GM12801 (cell line): ENCODE results near the gene GSN.

Experiments
- TF ChIP-seq, protein P1 (sequence below): IDR thresholded peaks from one replicate; pipeline ENCODE4 v1.5.1; 2011; ENCODE audit warnings: control low read depth; ENCODE audit not compliant: insufficient read length; ENCODE audit errors: extremely low read depth

The GSN gene

DNA sequence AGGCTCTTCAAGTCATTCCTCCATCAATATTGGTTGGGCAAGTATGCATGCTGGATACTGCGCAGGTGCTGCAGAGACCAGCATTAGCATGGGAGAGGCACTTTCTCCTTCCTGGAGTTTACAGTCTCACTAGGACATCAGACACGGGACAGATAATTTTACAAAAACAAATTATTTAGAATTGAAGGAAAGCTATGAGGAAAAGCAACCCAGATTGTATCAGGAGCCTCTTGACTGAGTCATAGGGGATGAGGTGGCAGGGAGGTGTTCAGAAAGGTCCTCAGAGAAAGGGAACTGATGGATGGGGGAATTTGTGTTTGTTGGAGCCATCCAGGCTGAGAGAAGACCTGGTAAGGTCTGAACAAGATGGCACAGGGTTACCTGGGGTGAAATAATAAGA is 41.8 kb upstream of the GSN start:
- TF ChIP-seq, protein P1, sequence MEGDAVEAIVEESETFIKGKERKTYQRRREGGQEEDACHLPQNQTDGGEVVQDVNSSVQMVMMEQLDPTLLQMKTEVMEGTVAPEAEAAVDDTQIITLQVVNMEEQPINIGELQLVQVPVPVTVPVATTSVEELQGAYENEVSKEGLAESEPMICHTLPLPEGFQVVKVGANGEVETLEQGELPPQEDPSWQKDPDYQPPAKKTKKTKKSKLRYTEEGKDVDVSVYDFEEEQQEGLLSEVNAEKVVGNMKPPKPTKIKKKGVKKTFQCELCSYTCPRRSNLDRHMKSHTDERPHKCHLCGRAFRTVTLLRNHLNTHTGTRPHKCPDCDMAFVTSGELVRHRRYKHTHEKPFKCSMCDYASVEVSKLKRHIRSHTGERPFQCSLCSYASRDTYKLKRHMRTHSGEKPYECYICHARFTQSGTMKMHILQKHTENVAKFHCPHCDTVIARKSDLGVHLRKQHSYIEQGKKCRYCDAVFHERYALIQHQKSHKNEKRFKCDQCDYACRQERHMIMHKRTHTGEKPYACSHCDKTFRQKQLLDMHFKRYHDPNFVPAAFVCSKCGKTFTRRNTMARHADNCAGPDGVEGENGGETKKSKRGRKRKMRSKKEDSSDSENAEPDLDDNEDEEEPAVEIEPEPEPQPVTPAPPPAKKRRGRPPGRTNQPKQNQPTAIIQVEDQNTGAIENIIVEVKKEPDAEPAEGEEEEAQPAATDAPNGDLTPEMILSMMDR = no peak

DNA sequence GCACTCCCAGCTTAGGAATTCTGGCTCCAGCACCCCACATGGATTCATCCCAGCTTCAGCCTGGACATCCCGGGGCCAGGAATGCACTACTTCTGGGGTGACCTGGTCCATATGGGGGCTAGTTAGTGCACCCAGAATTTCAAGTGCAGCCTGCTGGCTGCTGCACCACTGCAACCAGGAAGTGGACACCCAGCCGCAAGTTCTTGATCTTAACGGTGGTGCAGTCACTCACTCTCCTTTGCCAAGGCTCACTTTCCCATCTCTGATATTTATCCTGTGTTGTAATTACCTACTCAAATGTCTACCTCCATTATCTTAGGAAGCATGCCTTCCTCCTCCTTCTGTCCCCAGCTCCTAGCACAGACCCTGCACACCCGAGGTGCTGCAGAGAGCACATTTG is 40.1 kb upstream of the GSN start:
- TF ChIP-seq, protein P1 = no peak

DNA sequence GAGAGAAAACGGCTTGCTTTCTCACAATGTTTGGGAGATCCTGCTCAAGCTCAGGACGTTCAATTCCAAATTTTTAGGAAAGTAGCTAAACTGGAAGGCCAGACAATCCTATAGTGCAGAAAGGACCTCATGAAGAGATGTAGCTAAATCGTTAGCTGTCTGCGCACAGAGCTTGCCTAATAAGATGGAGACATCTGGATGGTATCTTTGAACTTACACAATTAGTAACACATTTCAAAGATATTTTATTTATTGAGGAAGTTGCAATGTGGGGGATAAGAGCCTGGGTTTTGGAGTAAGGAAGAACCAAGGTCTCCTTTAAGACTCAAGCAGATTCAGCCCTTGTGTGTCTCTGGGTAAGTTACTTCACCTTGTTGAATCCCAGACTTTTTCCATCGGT is 37.7 kb upstream of the GSN start:
- TF ChIP-seq, protein P1 = no peak

DNA sequence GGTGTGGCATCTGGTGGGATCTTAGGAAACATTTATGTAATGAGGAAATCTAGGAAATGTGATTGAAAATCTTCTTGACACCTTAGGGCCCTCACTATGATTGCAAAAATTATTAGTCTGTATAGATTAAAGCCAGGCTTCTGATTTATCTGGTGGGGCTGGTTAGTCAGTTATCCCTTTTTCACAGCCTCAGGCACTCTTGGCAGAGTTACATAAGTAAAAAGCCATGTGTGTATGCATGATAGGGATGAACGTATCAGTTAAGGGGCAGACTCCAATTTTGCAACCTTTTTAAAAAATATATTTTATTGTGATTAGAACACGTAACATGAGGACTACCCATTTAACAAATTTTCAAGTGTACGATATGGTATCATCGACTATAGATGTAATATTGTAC is 35.7 kb upstream of the GSN start:
- TF ChIP-seq, protein P1 = no peak

DNA sequence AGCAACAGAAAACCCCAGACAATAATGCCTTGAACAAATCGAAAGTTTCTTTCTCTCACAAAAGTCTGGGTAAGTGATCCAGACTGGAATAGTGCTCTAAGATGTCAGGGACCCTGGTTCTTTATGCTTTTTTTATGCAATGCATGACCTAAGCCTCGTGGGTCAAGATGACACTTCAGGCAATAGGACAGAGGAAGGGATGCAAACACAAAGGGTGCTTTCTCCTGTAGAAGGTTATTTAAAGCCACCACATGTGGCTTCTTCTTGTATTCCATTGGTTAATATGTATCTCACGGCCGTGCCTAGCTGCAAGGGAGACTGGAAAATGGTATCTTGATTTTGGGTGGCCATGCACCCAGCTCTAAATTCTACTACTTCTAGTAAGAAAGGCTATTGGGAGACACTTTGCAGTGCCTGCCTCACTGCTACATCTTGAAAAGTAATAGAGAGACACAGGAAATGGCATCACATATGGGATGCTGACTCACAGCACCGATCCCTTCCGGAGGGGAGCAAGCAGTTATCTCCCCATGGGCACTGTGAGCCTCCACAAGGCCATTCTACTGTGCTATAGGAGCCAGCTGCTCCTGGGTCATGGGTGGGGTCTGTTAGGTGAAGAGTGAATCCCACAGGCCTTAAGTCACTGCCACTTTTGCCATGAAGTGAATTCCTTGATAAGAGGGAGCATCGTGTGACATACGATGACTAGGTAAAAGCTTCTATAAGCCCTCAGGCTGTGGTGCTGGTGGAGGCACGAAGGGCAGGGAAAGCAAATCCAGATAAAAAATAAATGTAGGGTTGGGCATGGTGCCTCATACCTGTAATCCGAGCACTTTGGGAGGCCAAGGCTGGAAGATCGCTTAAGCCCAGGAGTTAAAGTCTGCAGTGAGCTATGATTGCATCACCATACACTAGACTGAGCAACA is 33.8 kb upstream of the GSN start:
- TF ChIP-seq, protein P1 = no peak

DNA sequence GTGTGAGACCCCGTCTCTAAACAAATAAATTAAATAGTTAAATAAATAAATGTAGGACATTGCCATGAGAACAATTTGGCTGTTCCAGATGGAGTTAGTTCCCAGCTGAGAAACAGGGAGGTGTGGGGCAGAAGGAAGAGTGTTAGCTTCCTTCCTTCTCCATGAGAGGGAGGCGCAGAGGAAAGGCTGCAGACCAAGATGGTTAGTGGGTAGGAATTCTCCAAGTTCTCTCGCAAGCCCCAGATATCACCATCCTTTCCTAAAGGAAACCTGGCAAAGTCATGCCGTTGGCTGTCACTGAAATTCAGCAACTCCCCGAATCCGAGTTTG is 33.2 kb upstream of the GSN start:
- TF ChIP-seq, protein P1 = no peak

DNA sequence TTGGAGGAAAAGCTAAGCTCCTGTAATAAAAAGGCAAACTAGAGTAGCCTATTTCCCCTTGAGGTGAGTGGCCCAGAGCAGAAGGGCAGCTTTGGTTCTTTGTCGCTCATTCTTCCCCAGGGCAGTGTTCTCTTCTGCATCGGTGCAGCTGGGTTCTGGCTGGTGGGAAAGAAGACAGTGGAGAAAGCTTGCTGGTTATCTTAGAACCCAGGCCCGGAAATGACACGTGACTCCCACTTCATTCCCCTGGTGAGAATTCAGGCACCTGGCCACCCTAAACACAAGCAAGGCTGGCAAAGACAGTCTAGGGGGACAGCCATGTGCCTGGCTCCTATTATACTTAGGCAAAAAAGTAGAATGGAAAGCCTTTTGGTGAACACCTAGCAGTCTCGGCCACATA is 32.5 kb upstream of the GSN start:
- TF ChIP-seq, protein P1 = no peak
